ENCODE measurements around the gene PROK2. TPM values are rescaled to one million over a fixed set of nuclear protein-coding genes. Genes with fewer than 3 reads are reported as not detected.

The PROK2 gene
- total and polyA plus RNA-seq, 4 donors = 0.24 to 0.84 (median 0.41) TPM

DNA sequence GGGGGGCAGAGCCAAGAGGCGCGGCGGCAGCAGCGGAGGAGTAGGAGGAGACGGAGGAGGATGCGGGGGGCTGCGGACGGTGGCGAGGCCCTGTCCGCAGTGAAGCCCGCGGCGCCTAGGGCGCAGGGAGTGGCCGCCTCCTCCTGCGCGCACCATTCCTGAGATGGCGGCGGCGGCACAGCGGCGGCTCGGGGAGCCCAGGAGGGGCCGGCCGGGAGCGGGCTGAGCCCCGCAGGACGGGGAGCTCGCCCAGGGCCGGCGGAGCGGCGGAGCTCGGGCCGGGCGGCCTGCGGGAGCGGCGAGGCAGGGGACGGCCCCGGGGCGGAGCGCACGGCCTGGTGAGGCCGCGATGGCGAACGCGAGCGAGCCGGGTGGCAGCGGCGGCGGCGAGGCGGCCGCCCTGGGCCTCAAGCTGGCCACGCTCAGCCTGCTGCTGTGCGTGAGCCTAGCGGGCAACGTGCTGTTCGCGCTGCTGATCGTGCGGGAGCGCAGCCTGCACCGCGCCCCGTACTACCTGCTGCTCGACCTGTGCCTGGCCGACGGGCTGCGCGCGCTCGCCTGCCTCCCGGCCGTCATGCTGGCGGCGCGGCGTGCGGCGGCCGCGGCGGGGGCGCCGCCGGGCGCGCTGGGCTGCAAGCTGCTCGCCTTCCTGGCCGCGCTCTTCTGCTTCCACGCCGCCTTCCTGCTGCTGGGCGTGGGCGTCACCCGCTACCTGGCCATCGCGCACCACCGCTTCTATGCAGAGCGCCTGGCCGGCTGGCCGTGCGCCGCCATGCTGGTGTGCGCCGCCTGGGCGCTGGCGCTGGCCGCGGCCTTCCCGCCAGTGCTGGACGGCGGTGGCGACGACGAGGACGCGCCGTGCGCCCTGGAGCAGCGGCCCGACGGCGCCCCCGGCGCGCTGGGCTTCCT, 31.0 kb downstream of the PROK2 start, which contains the start of gene GPR27:
TSS of gene GPR27 (plus strand) at position 155 of the 909 bp plus-strand sequence. CDS start at position 350, 195 bp downstream.
- Histone ChIP-seq H3K27me3 (ENCODE audit: control insufficient read depth in 4 of 4, insufficient read depth in 4 of 4, low read length in 3 of 4) (peaks cover 0 to 21% (median 2%) of the 10 kb centered on the region in 4 donors), H3K27ac (ENCODE audit: low read depth in 1 of 2, low read length in 2 of 2) (no peak within 1 kb of the TSS), H3K4me3 (ENCODE audit: low read depth in 1 of 3, low read length in 3 of 3) (peak within 1 kb of the TSS; percentile 28 to 70 (median 55)), H3K9ac (ENCODE audit: low read depth in 1 of 2, low read length in 2 of 2) (no peak within 1 kb of the TSS), H3K4me1 (ENCODE audit: control insufficient read depth in 4 of 4, insufficient read depth in 4 of 4, low read length in 3 of 4) (peaks cover 4 to 14% (median 9%) of the 10 kb centered on the region in 4 donors), H3K9me3 (ENCODE audit: control insufficient read depth in 4 of 4, low read length in 3 of 4) (no peaks in the 10 kb centered on the region), H3K36me3 (ENCODE audit: control insufficient read depth in 4 of 4, insufficient read depth in 3 of 4, low read depth in 1 of 4, low read length in 3 of 4) (no peaks in the 10 kb centered on the region)
- 2% methylated on average over 131 of the region's 131 CpGs for WGBS
- no peak for DNase-seq (ENCODE audit: low spot score)
- TF ChIP-seq, protein P1, sequence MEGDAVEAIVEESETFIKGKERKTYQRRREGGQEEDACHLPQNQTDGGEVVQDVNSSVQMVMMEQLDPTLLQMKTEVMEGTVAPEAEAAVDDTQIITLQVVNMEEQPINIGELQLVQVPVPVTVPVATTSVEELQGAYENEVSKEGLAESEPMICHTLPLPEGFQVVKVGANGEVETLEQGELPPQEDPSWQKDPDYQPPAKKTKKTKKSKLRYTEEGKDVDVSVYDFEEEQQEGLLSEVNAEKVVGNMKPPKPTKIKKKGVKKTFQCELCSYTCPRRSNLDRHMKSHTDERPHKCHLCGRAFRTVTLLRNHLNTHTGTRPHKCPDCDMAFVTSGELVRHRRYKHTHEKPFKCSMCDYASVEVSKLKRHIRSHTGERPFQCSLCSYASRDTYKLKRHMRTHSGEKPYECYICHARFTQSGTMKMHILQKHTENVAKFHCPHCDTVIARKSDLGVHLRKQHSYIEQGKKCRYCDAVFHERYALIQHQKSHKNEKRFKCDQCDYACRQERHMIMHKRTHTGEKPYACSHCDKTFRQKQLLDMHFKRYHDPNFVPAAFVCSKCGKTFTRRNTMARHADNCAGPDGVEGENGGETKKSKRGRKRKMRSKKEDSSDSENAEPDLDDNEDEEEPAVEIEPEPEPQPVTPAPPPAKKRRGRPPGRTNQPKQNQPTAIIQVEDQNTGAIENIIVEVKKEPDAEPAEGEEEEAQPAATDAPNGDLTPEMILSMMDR (IDR thresholded peaks at IDR 0.05; ENCODE audit: low read depth, low read length, missing input control) = no peak
- TF ChIP-seq FOXA2 (IDR thresholded peaks at IDR 0.05) (no peak), FOXA1 (IDR thresholded peaks at IDR 0.05) (no peak), EGR1 (IDR thresholded peaks at IDR 0.05; ENCODE audit: low read depth in 2 of 2) (no peak), YY1 (IDR thresholded peaks at IDR 0.05) (no peak), HNF4A (conservative IDR thresholded peaks at IDR 0.05) (no peak), TAF1 (conservative IDR thresholded peaks at IDR 0.05) (no peak)
- TF ChIP-seq, protein P2, sequence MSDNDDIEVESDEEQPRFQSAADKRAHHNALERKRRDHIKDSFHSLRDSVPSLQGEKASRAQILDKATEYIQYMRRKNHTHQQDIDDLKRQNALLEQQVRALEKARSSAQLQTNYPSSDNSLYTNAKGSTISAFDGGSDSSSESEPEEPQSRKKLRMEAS (IDR thresholded peaks at IDR 0.05) = no peak
- TF ChIP-seq, protein P3, sequence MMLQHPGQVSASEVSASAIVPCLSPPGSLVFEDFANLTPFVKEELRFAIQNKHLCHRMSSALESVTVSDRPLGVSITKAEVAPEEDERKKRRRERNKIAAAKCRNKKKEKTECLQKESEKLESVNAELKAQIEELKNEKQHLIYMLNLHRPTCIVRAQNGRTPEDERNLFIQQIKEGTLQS (IDR thresholded peaks at IDR 0.05) = no peak

DNA sequence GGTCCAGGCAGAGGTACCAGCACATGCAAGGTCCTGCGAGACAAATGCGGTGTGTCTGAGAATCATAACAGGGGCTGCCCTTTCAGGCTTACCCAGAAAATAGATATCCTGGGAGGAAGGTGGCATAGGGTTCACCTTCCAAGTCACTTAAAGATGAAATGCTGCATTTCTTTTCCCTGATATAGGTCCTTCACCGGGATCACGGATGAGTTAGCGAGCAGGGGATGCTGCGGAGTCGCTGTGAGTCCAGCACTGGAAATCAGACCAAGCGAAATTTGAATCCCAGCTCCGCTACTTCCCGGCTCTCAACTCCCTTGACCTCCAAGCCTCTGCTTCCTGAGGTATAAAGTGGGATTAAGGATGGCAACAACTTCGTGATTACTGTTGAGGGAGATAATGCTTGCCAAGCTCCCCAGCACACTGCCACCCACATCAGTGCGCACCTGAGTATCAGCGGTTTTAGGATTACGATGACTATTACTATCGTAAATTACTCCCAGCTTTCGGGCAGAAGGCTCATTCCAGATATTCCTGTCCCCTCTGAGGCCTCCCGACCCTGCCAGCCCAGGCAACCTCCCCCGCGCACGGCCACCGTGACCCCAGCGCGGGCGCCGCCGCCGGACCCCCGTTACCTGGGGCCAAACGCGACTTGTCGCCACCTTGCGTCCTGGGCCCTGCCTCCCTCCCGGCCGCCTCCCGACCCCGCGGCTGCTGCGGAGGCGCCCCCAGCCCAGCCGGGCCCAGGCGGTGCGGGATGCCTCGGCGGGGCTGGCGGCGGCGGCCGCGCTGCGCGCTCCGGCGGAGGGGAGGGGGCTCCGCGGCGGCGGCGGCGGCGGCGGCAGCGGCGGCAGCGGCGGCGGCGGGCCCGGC, 31.9 kb downstream of the PROK2 start:
- WGBS = 7% methylated on average over 68 of the region's 68 CpGs
- Histone ChIP-seq H3K27ac (ENCODE audit: low read depth in 1 of 2, low read length in 2 of 2) (no peak overlapping the region), H3K4me1 (ENCODE audit: control insufficient read depth in 4 of 4, insufficient read depth in 4 of 4, low read length in 3 of 4) (peaks cover 4 to 14% (median 9%) of the 10 kb centered on the region in 4 donors), H3K4me3 (ENCODE audit: low read depth in 1 of 3, low read length in 3 of 3) (peak overlapping the region in 1 of 3 donors; percentile 70), H3K27me3 (ENCODE audit: control insufficient read depth in 4 of 4, insufficient read depth in 4 of 4, low read length in 3 of 4) (peaks cover 0 to 21% (median 2%) of the 10 kb centered on the region in 4 donors), H3K36me3 (ENCODE audit: control insufficient read depth in 4 of 4, insufficient read depth in 3 of 4, low read depth in 1 of 4, low read length in 3 of 4) (no peaks in the 10 kb centered on the region), H3K9ac (ENCODE audit: low read depth in 1 of 2, low read length in 2 of 2) (no peak overlapping the region), H3K9me3 (ENCODE audit: control insufficient read depth in 4 of 4, low read length in 3 of 4) (no peaks in the 10 kb centered on the region)
- no peak for DNase-seq (ENCODE audit: low spot score)
- TF ChIP-seq RXRA (IDR thresholded peaks at IDR 0.05) (no peak), YY1 (IDR thresholded peaks at IDR 0.05) (no peak), HNF4G (IDR thresholded peaks at IDR 0.05) (no peak), EGR1 (IDR thresholded peaks at IDR 0.05; ENCODE audit: low read depth in 2 of 2) (no peak), FOXA2 (IDR thresholded peaks at IDR 0.05) (no peak), FOXA1 (IDR thresholded peaks at IDR 0.05) (no peak), JUND (IDR thresholded peaks at IDR 0.05) (no peak), RAD21 (IDR thresholded peaks at IDR 0.05) (no peak), HNF4A (conservative IDR thresholded peaks at IDR 0.05) (no peak), NR2F2 (IDR thresholded peaks at IDR 0.05) (no peak), GABPA (IDR thresholded peaks at IDR 0.05 in 1 of 2, conservative IDR thresholded peaks at IDR 0.05 in 1 of 2) (no peak), SP1 (IDR thresholded peaks at IDR 0.05) (no peak)
- TF ChIP-seq, protein P4, sequence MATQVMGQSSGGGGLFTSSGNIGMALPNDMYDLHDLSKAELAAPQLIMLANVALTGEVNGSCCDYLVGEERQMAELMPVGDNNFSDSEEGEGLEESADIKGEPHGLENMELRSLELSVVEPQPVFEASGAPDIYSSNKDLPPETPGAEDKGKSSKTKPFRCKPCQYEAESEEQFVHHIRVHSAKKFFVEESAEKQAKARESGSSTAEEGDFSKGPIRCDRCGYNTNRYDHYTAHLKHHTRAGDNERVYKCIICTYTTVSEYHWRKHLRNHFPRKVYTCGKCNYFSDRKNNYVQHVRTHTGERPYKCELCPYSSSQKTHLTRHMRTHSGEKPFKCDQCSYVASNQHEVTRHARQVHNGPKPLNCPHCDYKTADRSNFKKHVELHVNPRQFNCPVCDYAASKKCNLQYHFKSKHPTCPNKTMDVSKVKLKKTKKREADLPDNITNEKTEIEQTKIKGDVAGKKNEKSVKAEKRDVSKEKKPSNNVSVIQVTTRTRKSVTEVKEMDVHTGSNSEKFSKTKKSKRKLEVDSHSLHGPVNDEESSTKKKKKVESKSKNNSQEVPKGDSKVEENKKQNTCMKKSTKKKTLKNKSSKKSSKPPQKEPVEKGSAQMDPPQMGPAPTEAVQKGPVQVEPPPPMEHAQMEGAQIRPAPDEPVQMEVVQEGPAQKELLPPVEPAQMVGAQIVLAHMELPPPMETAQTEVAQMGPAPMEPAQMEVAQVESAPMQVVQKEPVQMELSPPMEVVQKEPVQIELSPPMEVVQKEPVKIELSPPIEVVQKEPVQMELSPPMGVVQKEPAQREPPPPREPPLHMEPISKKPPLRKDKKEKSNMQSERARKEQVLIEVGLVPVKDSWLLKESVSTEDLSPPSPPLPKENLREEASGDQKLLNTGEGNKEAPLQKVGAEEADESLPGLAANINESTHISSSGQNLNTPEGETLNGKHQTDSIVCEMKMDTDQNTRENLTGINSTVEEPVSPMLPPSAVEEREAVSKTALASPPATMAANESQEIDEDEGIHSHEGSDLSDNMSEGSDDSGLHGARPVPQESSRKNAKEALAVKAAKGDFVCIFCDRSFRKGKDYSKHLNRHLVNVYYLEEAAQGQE (IDR thresholded peaks at IDR 0.05) = no peak
- TF ChIP-seq, protein P2 (IDR thresholded peaks at IDR 0.05) = no peak
- TF ChIP-seq, protein P3 (IDR thresholded peaks at IDR 0.05) = no peak
- TF ChIP-seq, protein P5, sequence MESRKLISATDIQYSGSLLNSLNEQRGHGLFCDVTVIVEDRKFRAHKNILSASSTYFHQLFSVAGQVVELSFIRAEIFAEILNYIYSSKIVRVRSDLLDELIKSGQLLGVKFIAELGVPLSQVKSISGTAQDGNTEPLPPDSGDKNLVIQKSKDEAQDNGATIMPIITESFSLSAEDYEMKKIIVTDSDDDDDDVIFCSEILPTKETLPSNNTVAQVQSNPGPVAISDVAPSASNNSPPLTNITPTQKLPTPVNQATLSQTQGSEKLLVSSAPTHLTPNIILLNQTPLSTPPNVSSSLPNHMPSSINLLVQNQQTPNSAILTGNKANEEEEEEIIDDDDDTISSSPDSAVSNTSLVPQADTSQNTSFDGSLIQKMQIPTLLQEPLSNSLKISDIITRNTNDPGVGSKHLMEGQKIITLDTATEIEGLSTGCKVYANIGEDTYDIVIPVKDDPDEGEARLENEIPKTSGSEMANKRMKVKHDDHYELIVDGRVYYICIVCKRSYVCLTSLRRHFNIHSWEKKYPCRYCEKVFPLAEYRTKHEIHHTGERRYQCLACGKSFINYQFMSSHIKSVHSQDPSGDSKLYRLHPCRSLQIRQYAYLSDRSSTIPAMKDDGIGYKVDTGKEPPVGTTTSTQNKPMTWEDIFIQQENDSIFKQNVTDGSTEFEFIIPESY (IDR thresholded peaks at IDR 0.05) = no peak
